OCI-LY1 (cell line): ENCODE data around the gene GNS.

Experiments
- H2AFZ ChIP-seq: fragments of 200-600 bp; sonication (generic), shearing (Covaris generic); 2 replicates; pipeline ENCODE4 v1.6.0; 2014; ENCODE audit warnings: antibody characterized with exemption, mild to moderate bottlenecking, low read length
- H3F3A ChIP-seq: fragments of 200-600 bp; sonication (generic), shearing (Covaris generic); 2 replicates; pipeline ENCODE4 v1.6.0; 2014; ENCODE audit warnings: mild to moderate bottlenecking, antibody characterized with exemption, low read length, moderate library complexity; ENCODE audit not compliant: insufficient read depth
- H3K27ac ChIP-seq: fragments of 200-600 bp; sonication (generic); 2 replicates; pipeline ENCODE4 v1.5.1; 2014; ENCODE audit warnings: low read length, mixed run types, mild to moderate bottlenecking, low read depth; ENCODE audit not compliant: poor library complexity, severe bottlenecking
- H3K27me3 ChIP-seq: fragments of 200-600 bp; sonication (generic); 2 replicates; pipeline ENCODE4 v1.6.0; 2014; ENCODE audit warnings: antibody characterized with exemption, mild to moderate bottlenecking, low read length, moderate library complexity; ENCODE audit not compliant: insufficient read depth
- H3K36me3 ChIP-seq: fragments of 200-600 bp; sonication (generic); 2 replicates; pipeline ENCODE4 v1.6.1; 2014; ENCODE audit warnings: mild to moderate bottlenecking, antibody characterized with exemption, low read length, moderate library complexity, mixed read lengths; ENCODE audit not compliant: insufficient read depth
- H3K4me1 ChIP-seq: fragments of 200-600 bp; sonication (generic); 2 replicates; pipeline ENCODE4 v1.5.1; 2014; ENCODE audit warnings: mild to moderate bottlenecking, low read length, moderate library complexity; ENCODE audit not compliant: insufficient read depth, severe bottlenecking
- H3K4me2 ChIP-seq: fragments of 200-600 bp; sonication (generic), shearing (Covaris generic); 2 replicates; pipeline ENCODE4 v1.6.1; 2014; ENCODE audit warnings: low read length
- H3K4me3 ChIP-seq: fragments of 200-600 bp; sonication (generic); 2 replicates; pipeline ENCODE4 v1.5.1; 2014; ENCODE audit warnings: low read length, low read depth, mild to moderate bottlenecking, mixed read lengths; ENCODE audit not compliant: poor library complexity, severe bottlenecking
- H3K79me2 ChIP-seq: fragments of 200-600 bp; shearing (Covaris generic); 2 replicates; pipeline ENCODE4 v1.6.1; 2016; ENCODE audit warnings: mixed run types, low read length, mixed read lengths; ENCODE audit not compliant: insufficient read depth
- H3K9ac ChIP-seq: fragments of 200-600 bp; sonication (generic), shearing (Covaris generic); 2 replicates; pipeline ENCODE4 v1.6.1; 2014; ENCODE audit warnings: mild to moderate bottlenecking, low read length, mixed read lengths
- H3K9me2 ChIP-seq: fragments of 200-600 bp; sonication (generic), shearing (Covaris generic); 2 replicates; pipeline ENCODE4 v1.6.1; 2014; ENCODE audit warnings: low read depth, mild to moderate bottlenecking, low read length, mixed read lengths
- H3K9me3 ChIP-seq: fragments of 200-600 bp; shearing (Covaris generic); 2 replicates; pipeline ENCODE4 v1.6.1; 2014; ENCODE audit warnings: low read length, mixed read lengths
- H4K20me1 ChIP-seq: fragments of 200-600 bp; sonication (generic), shearing (Covaris generic); 2 replicates; pipeline ENCODE4 v1.6.0; 2016; ENCODE audit warnings: mild to moderate bottlenecking, low read length; ENCODE audit not compliant: insufficient read depth
- CTCF ChIP-seq: fragments of 200-600 bp; sonication (generic), shearing (Covaris generic); IDR thresholded peaks from 2 replicates; pipeline ENCODE4 v1.5.1; 2017; ENCODE audit warnings: mild to moderate bottlenecking, antibody characterized with exemption, low read length, moderate library complexity, mixed read lengths
- EZH2 ChIP-seq: fragments of 200-600 bp; sonication (generic), shearing (Covaris generic); IDR thresholded peaks from 2 replicates; pipeline ENCODE4 v1.8.0; 2017; ENCODE audit warnings: borderline replicate concordance, mixed run types, mild to moderate bottlenecking, antibody characterized with exemption, low read length, moderate library complexity, mixed read lengths

GNS gene

GRCh38 chr12:64720884-64721283, 38.3 kb downstream of the GNS start:
- H2AFZ ChIP-seq, result no peak overlapping the region
- no peak overlapping the region for H3K27ac ChIP-seq
- H3K9me3 ChIP-seq, result no peaks in the 10 kb centered on the region
- no peaks in the 10 kb centered on the region for H3K4me1 ChIP-seq
- H3K4me2 ChIP-seq, result no peak overlapping the region
- no peaks in the 10 kb centered on the region for H3K9me2 ChIP-seq
- H3K79me2 ChIP-seq, result no peaks in the 10 kb centered on the region
- H3K27me3 ChIP-seq, result no peaks in the 10 kb centered on the region
- no peaks in the 10 kb centered on the region for H3F3A ChIP-seq
- H4K20me1 ChIP-seq, result no peaks in the 10 kb centered on the region
- H3K36me3 ChIP-seq, result peaks cover 30% of the 10 kb centered on the region; the same call in 1 of the 2 replicates
- no peak for TF ChIP-seq CTCF
- TF ChIP-seq EZH2, result no peak
- no peak overlapping the region for H3K4me3 ChIP-seq
- no peak overlapping the region for H3K9ac ChIP-seq

DNA sequence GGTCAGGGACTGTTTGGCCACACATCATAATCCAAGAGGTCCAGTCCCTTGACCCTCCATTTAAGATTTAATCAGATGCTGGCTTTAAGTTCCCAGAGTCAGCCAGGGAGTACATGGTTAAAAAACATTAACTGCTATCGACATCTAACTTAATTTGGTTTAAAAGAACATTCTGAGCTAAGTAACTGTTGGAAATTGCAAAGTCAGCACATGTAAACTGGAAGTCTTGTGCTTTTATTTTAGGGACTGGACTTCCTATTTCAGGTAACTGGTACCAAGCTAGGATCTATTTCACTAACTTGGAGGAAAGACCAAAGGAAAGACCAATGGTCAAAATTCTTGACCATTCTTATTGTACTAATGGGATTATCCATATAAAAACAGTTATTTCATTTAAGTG, 40.6 kb downstream of the GNS start:
- Histone ChIP-seq H3K4me3 (no peak overlapping the region), H3K4me1 (no peaks in the 10 kb centered on the region), H3K79me2 (no peaks in the 10 kb centered on the region), H3K9me3 (no peaks in the 10 kb centered on the region), H3K27me3 (no peaks in the 10 kb centered on the region), H3K9ac (no peak overlapping the region), H4K20me1 (no peaks in the 10 kb centered on the region), H3K36me3 (peaks cover 35% of the 10 kb centered on the region; the same call in 1 of the 2 replicates), H3K4me2 (no peak overlapping the region), H3K27ac (no peak overlapping the region), H2AFZ (no peak overlapping the region), H3F3A (no peaks in the 10 kb centered on the region), H3K9me2 (no peaks in the 10 kb centered on the region)
- no peak for TF ChIP-seq EZH2
- TF ChIP-seq CTCF, result no peak

DNA sequence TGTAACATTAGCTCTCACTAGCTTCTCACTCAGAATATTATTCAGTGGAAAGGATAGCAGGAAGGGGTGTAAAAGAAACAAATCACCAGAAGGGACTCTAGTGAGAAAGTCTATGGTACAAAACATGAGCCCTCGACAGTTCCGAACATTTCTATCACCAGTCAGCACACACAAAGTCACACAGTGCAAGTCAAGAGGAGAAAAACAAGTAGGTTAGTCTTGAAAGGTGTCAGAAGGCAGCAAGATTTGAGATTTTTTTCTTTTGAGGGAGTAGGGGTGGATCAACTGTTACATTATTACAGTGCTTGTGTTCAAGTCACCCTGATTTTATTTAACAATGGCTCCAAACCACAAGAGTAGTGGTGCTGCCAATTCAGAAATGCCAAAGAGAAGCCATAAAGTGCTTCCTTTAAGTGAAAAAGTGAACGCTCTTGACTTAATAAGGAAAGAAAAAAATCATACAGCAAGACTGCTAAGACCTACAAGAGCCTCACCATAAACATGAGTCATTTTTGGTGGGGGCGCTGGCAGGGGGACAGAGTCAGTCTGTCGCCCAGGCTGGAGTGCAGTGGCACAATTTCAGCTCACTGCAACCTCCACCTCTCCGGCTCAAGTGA, 42.3 kb downstream of the GNS start:
- Histone ChIP-seq H3K4me2 (no peak overlapping the region), H3K9me2 (no peaks in the 10 kb centered on the region), H2AFZ (no peak overlapping the region), H3K9me3 (no peaks in the 10 kb centered on the region), H3K36me3 (peaks cover 25% of the 10 kb centered on the region; the same call in 1 of the 2 replicates), H4K20me1 (no peaks in the 10 kb centered on the region), H3K9ac (no peak overlapping the region), H3K27me3 (no peaks in the 10 kb centered on the region), H3K79me2 (no peaks in the 10 kb centered on the region), H3K4me3 (no peak overlapping the region), H3F3A (no peaks in the 10 kb centered on the region), H3K4me1 (no peaks in the 10 kb centered on the region), H3K27ac (no peak overlapping the region)
- TF ChIP-seq CTCF, result no peak
- TF ChIP-seq EZH2, result no peak
